ENCODE measurements around the gene NAA38. TPM values are rescaled to one million over a fixed set of nuclear protein-coding genes. Genes with fewer than 3 reads are reported as not detected.

NAA38 gene
- total RNA-seq, 1 experiment from 2014 or later = 50.2 TPM

DNA sequence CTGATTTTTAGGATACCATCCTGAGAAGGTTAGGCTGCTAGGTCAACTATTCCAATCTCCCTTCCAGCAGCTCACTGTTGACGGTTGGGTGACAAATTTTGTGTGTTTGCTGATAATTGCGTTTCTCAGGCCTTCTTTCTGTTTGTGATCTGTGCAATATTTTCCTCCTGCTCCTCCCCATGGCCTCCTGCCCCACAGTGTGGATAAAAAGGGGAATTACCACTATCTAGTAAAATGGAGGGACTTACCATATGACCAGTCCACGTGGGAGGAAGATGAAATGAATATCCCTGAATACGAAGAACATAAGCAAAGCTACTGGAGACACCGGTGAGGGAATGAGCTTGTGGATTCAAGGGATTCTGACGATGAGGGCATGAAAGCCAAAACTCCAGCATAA, 40.4 kb upstream of the NAA38 start:
- no peaks in the 10 kb centered on the region for H3K79me1 ChIP-seq (ENCODE audit: insufficient read depth, low read depth, low read length, poor library complexity, severe bottlenecking)
- H3K9me3 ChIP-seq (ENCODE audit: control insufficient read depth, low read depth, low read length) = no peaks in the 10 kb centered on the region
- Mint-ChIP-seq H3K27ac (no peak overlapping the region), H3K36me3 (ENCODE audit: insufficient read depth in 1 of 3, low read depth in 3 of 3) (peaks cover 19 to 70% (median 41%) of the 10 kb centered on the region in 3 experiments; a peak in 6 of 7 replicates), H3K4me1 (peaks cover 0 to 4% of the 10 kb centered on the region in 2 experiments; a peak in 2 of 4 replicates), H3K9me3 (no peaks in the 10 kb centered on the region), H3K27me3 (ENCODE audit: low read depth) (no peaks in the 10 kb centered on the region), H3K4me3 (no peak overlapping the region)
- no peak overlapping the region for H3K14ac ChIP-seq (ENCODE audit: insufficient read depth, low read length)
- H4K91ac ChIP-seq (ENCODE audit: insufficient read length, low read depth, low read length) = no peak overlapping the region
- no peak overlapping the region for H3K27ac ChIP-seq (ENCODE audit: insufficient read length, low read depth, low read length)
- no peak overlapping the region for H2BK15ac ChIP-seq (ENCODE audit: low read depth, low read length)
- no peaks in the 10 kb centered on the region for H3K27me3 ChIP-seq (ENCODE audit: insufficient read depth, low read length)
- no peak overlapping the region for H3K4ac ChIP-seq (ENCODE audit: low read depth, low read length)
- H2AFZ ChIP-seq (ENCODE audit: low read length) = no peak overlapping the region
- peak; percentile 16 for DNase-seq
- peak; percentile 27; the same call in 1 of the 3 replicates for TF ChIP-seq CTCF (conservative IDR thresholded peaks at IDR 0.05)
- no peaks in the 10 kb centered on the region for H4K20me1 ChIP-seq (ENCODE audit: control insufficient read depth, insufficient read depth, insufficient read length)
- H3K23me2 ChIP-seq (ENCODE audit: insufficient read length, low read depth, low read length, poor library complexity, severe bottlenecking) = no peaks in the 10 kb centered on the region
- H4K5ac ChIP-seq (ENCODE audit: insufficient read length, low read depth, low read length) = no peak overlapping the region
- no peak overlapping the region for H3K4me2 ChIP-seq (ENCODE audit: insufficient read depth, insufficient read length, low read length)
- H3K18ac ChIP-seq (ENCODE audit: insufficient read length, low read depth, low read length) = no peak overlapping the region
- no peak overlapping the region for H2BK20ac ChIP-seq (ENCODE audit: low read depth, low read length, poor library complexity, severe bottlenecking)
- no peak overlapping the region for H3K56ac ChIP-seq (ENCODE audit: insufficient read length, low read depth, low read length)
- no peak overlapping the region for H2BK12ac ChIP-seq (ENCODE audit: insufficient read length, low read depth, low read length)
- no peaks in the 10 kb centered on the region for H3K79me2 ChIP-seq (ENCODE audit: insufficient read depth, low read length)
- H3K9ac ChIP-seq (ENCODE audit: extremely low read depth, insufficient read length, low read length) = no peak overlapping the region
- no peak overlapping the region for H4K8ac ChIP-seq (replicated peaks; ENCODE audit: insufficient read length, low read depth, low read length)
- no CpG with 5 or more reads among the region's 6 CpGs for WGBS (ENCODE audit: extremely low coverage, insufficient read length, low lambda C conversion rate)
- no peak overlapping the region for H2BK5ac ChIP-seq (ENCODE audit: insufficient read length, low read length)
- no peak overlapping the region for H2AK5ac ChIP-seq (ENCODE audit: insufficient read length, low read length)
- no peak overlapping the region for H2BK120ac ChIP-seq (ENCODE audit: low read depth, low read length, poor library complexity, severe bottlenecking)
- no peak overlapping the region for H3T11ph ChIP-seq (ENCODE audit: low read length)
- H3K23ac ChIP-seq (ENCODE audit: insufficient read length, low read depth, low read length) = no peak overlapping the region
- no peaks in the 10 kb centered on the region for H3K4me1 ChIP-seq (ENCODE audit: insufficient read depth, low read length)

Measured in H9 (cell line).